SH-SY5Y (cell line): ENCODE measurements around the gene SPATA32.

Source experiments
- GATA2 ChIP-seq: IDR thresholded peaks from 2 replicates; pipeline ENCODE4 v1.6.1; 2011; ENCODE audit warnings: mild to moderate bottlenecking, low read depth, low read length
- GATA3 ChIP-seq: IDR thresholded peaks from 2 replicates; pipeline ENCODE4 v1.6.1; 2011; ENCODE audit warnings: low read depth, mild to moderate bottlenecking, low read length, moderate library complexity

DNA sequence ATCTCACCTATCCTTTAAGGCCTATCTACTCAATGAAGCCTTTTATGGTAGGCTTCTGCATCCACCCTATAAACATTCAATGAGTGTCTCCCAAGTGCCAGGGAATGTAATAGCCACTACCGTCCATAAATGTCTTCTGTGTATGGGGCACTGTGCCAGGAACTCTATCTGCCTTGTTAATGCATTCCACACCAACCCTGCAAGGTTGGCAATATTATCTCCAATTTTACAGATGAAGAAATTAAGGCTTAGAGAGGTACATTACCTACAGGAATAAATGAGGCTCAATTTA lies 34.9 kb upstream of the SPATA32 start:
- TF ChIP-seq GATA2 (no peak), GATA3 (no peak)
